ENCODE results near the gene GNAQ. TPM values are rescaled to one million over a fixed set of nuclear protein-coding genes. Genes with fewer than 3 reads are reported as not detected.

GNAQ gene
- total and polyA plus RNA-seq, 10 donors: 4.4 to 52.3 (median 31.2) TPM

GRCh38 chr9:77975036-77975435 lies 56.6 kb downstream of the GNAQ start:
- Histone ChIP-seq H3K4me1 (peaks cover 9 to 57% (median 28%) of the 10 kb centered on the region in 6 donors), H3K27me3 (replicated peaks in 1 of 7) (no peaks in the 10 kb centered on the region), H3K36me3 (no peaks in the 10 kb centered on the region), H3K27ac (no peak overlapping the region), H3K4me3 (no peak overlapping the region), H3K9me3 (no peaks in the 10 kb centered on the region)
- no peak for DNase-seq
- intact Hi-C loops (cut with DNase I; ENCODE audit: low total_unique reads): no loop called here
- 59 to 73% (median 66%) methylated on average over 2 of the region's 2 CpGs for WGBS, 5 donors
- TF ChIP-seq POLR2A (IDR thresholded peaks at IDR 0.05) (no peak), POLR2AphosphoS5 (IDR thresholded peaks at IDR 0.05) (no peak), CTCF (IDR thresholded peaks at IDR 0.05 in 8 of 11, conservative IDR thresholded peaks at IDR 0.05 in 3 of 11) (no peak)

DNA sequence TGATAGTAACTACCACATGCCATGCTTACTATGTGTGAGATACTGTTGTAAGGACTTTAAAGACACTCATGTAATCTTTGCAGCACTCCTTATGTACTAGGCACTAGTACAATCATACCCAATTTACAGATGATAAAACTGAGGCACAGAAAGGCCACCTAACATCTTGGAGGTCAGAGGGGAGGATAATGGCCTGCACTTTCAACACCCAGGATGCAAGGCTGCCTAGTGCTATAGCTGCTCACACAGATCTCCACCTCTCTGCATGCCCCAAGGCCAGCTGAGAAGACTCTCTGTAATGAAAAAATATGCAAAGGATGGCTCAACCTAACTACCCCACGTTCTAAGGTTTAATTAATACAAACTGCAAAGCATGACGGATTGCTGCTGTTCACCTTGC lies 57.2 kb downstream of the GNAQ start:
- Histone ChIP-seq H3K36me3 (no peaks in the 10 kb centered on the region), H3K9me3 (no peaks in the 10 kb centered on the region), H3K4me1 (peaks cover 9 to 52% (median 25%) of the 10 kb centered on the region in 6 donors), H3K4me3 (no peak overlapping the region), H3K27ac (no peak overlapping the region), H3K27me3 (replicated peaks in 1 of 7) (no peaks in the 10 kb centered on the region)
- WGBS, 5 donors: 61 to 85% (median 73%) methylated on average over 2 of the region's 2 CpGs
- no peak for DNase-seq
- TF ChIP-seq CTCF (IDR thresholded peaks at IDR 0.05 in 8 of 11, conservative IDR thresholded peaks at IDR 0.05 in 3 of 11) (no peak), POLR2A (IDR thresholded peaks at IDR 0.05) (no peak), POLR2AphosphoS5 (IDR thresholded peaks at IDR 0.05) (no peak)
- intact Hi-C loops (cut with DNase I; ENCODE audit: low total_unique reads): no loop called here

GRCh38 chr9:77969083-77969482 lies 62.5 kb downstream of the GNAQ start:
- WGBS, 5 donors: 70 to 95% (median 91%) methylated on average over 4 of the region's 4 CpGs
- Histone ChIP-seq H3K4me3 (no peak overlapping the region), H3K27ac (no peak overlapping the region), H3K27me3 (replicated peaks in 1 of 7) (no peaks in the 10 kb centered on the region), H3K4me1 (peaks cover 0 to 8% (median 3%) of the 10 kb centered on the region in 6 donors), H3K9me3 (no peaks in the 10 kb centered on the region), H3K36me3 (peaks cover 0 to 11% (median 0%) of the 10 kb centered on the region in 6 donors)
- TF ChIP-seq POLR2A (IDR thresholded peaks at IDR 0.05): no peak
- TF ChIP-seq CTCF (IDR thresholded peaks at IDR 0.05 in 8 of 11, conservative IDR thresholded peaks at IDR 0.05 in 3 of 11): no peak
- no peak for TF ChIP-seq POLR2AphosphoS5 (IDR thresholded peaks at IDR 0.05)
- intact Hi-C loops (cut with DNase I; ENCODE audit: low total_unique reads): no loop called here
- DNase-seq: no peak

DNA sequence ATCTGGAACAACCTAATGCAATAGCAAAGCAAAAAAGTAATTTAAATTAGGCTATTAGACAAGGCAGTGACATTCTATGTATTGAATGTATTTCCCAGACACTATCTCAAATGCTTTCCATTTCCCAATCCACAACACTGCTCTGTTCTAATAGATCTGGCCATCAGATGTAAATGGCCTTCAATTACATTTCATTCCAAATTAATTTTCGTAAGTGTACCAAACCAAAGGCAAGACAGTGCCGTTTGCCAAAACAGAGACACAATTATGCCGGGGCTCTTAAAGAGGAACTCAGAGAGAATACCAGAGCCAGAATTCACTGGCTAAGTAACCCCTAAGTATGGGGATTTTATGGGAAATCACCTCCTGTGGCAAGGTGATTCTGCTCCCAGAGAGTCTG lies 63.1 kb downstream of the GNAQ start:
- WGBS, 5 donors: 58 to 81% (median 66%) methylated on average over 3 of the region's 3 CpGs
- TF ChIP-seq POLR2A (IDR thresholded peaks at IDR 0.05): no peak
- TF ChIP-seq CTCF (IDR thresholded peaks at IDR 0.05 in 8 of 11, conservative IDR thresholded peaks at IDR 0.05 in 3 of 11): no peak
- TF ChIP-seq POLR2AphosphoS5 (IDR thresholded peaks at IDR 0.05): no peak
- intact Hi-C loops (cut with DNase I; ENCODE audit: low total_unique reads): no loop called here

More for the DNA sequence above, 63.1 kb downstream of the GNAQ start:
- no peak for DNase-seq
- Histone ChIP-seq H3K9me3 (no peaks in the 10 kb centered on the region), H3K27ac (no peak overlapping the region), H3K36me3 (peaks cover 0 to 11% (median 0%) of the 10 kb centered on the region in 6 donors), H3K4me1 (peaks cover 0 to 8% (median 3%) of the 10 kb centered on the region in 6 donors), H3K4me3 (no peak overlapping the region), H3K27me3 (replicated peaks in 1 of 7) (no peaks in the 10 kb centered on the region)
